ENCODE results near the gene EFNB1. TPM values are rescaled to one million over a fixed set of nuclear protein-coding genes. Genes with fewer than 3 reads are reported as not detected.

EFNB1 gene
- polyA plus RNA-seq, 4 donors: 21.9 to 47.0 (median 28.7) TPM

- H3K4me3 ChIP-seq (ENCODE audit: low read depth in 1 of 3, low read length in 3 of 3): peak overlapping the region; percentile 78 to 95 (median 82)
- peak overlapping the region; percentile 88 to 95 (median 94) for H3K27ac ChIP-seq (ENCODE audit: low read depth in 1 of 3, low read length in 2 of 3)
- no peaks in the 10 kb centered on the region for H3K27me3 ChIP-seq (ENCODE audit: control insufficient read depth in 3 of 3, insufficient read depth in 3 of 3, low read length in 3 of 3)
- FAIRE-seq: no peak
- H3K9me3 ChIP-seq (ENCODE audit: control insufficient read depth in 2 of 2, insufficient read depth in 1 of 2, low read depth in 1 of 2, low read length in 1 of 2): no peaks in the 10 kb centered on the region
- H3K4me1 ChIP-seq (ENCODE audit: control insufficient read depth in 3 of 3, insufficient read depth in 2 of 3, low read depth in 1 of 3, low read length in 2 of 3): peaks cover 0 to 35% (median 5%) of the 10 kb centered on the region in 3 donors
- H3K36me3 ChIP-seq (ENCODE audit: control insufficient read depth in 3 of 3, insufficient read depth in 2 of 3, low read depth in 1 of 3, low read length in 3 of 3): peaks cover 0 to 15% (median 0%) of the 10 kb centered on the region in 3 donors
- WGBS, 3 donors: 11 to 39% (median 14%) methylated on average over 22 to 29 of the region's 29 CpGs
- DNase-seq: peak in 1 of 2 donors; percentile 55
These were observed 1.9 kb downstream of the EFNB1 start for GRCh38 chrX:68830419-68831404.

GRCh38 chrX:68831405-68832100, 2.7 kb downstream of the EFNB1 start:
- H3K4me1 ChIP-seq (ENCODE audit: control insufficient read depth in 3 of 3, insufficient read depth in 2 of 3, low read depth in 1 of 3, low read length in 2 of 3): peaks cover 0 to 31% (median 6%) of the 10 kb centered on the region in 3 donors
- H3K27ac ChIP-seq (ENCODE audit: low read depth in 1 of 3, low read length in 2 of 3): peak overlapping the region; percentile 44 to 95 (median 84)
- no peak for FAIRE-seq
- WGBS, 3 donors: 13 to 23% (median 14%) methylated on average over 6 to 7 of the region's 7 CpGs
- DNase-seq: no peak
- H3K27me3 ChIP-seq (ENCODE audit: control insufficient read depth in 3 of 3, insufficient read depth in 3 of 3, low read length in 3 of 3): no peaks in the 10 kb centered on the region
- peak overlapping the region; percentile 10 to 95 (median 78) for H3K4me3 ChIP-seq (ENCODE audit: low read depth in 1 of 3, low read length in 3 of 3)
- peaks cover 0 to 18% (median 0%) of the 10 kb centered on the region in 3 donors for H3K36me3 ChIP-seq (ENCODE audit: control insufficient read depth in 3 of 3, insufficient read depth in 2 of 3, low read depth in 1 of 3, low read length in 3 of 3)
- H3K9me3 ChIP-seq (ENCODE audit: control insufficient read depth in 2 of 2, insufficient read depth in 1 of 2, low read depth in 1 of 2, low read length in 1 of 2): no peaks in the 10 kb centered on the region

DNA sequence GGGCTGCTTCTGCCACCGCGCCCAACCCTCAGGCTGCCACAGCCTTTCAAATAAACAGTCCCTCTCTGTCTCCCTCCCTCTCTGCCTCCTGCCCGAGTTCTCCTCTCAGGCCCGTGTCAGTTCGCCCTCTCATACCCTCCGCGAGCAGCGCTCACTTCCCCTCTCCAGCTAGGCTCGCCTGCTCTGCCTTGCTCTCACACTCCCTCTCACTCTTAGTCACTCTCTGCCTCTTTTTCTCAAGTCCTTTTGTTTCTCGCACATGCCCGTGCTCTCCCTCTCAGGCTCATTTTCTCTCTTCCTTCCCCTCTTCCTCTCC, 3.2 kb downstream of the EFNB1 start:
- FAIRE-seq: no peak
- peak overlapping the region; percentile 10 to 95 (median 78) for H3K4me3 ChIP-seq (ENCODE audit: low read depth in 1 of 3, low read length in 3 of 3)
- peak in 1 of 2 donors; percentile 62 for DNase-seq
- no peaks in the 10 kb centered on the region for H3K27me3 ChIP-seq (ENCODE audit: control insufficient read depth in 3 of 3, insufficient read depth in 3 of 3, low read length in 3 of 3)
- WGBS, 3 donors: 5 to 19% (median 8%) methylated on average over 9 to 11 of the region's 11 CpGs
- peak overlapping the region; percentile 44 to 95 (median 84) for H3K27ac ChIP-seq (ENCODE audit: low read depth in 1 of 3, low read length in 2 of 3)
- peaks cover 0 to 21% (median 0%) of the 10 kb centered on the region in 3 donors for H3K36me3 ChIP-seq (ENCODE audit: control insufficient read depth in 3 of 3, insufficient read depth in 2 of 3, low read depth in 1 of 3, low read length in 3 of 3)
- H3K9me3 ChIP-seq (ENCODE audit: control insufficient read depth in 2 of 2, insufficient read depth in 1 of 2, low read depth in 1 of 2, low read length in 1 of 2): no peaks in the 10 kb centered on the region
- peaks cover 0 to 29% (median 6%) of the 10 kb centered on the region in 3 donors for H3K4me1 ChIP-seq (ENCODE audit: control insufficient read depth in 3 of 3, insufficient read depth in 2 of 3, low read depth in 1 of 3, low read length in 2 of 3)

- no peak for FAIRE-seq
- H3K4me1 ChIP-seq (ENCODE audit: control insufficient read depth in 3 of 3, insufficient read depth in 2 of 3, low read depth in 1 of 3, low read length in 2 of 3): peaks cover 0 to 29% (median 6%) of the 10 kb centered on the region in 3 donors
These were observed 4.0 kb downstream of the EFNB1 start for GRCh38 chrX:68832516-68833447.

DNA sequence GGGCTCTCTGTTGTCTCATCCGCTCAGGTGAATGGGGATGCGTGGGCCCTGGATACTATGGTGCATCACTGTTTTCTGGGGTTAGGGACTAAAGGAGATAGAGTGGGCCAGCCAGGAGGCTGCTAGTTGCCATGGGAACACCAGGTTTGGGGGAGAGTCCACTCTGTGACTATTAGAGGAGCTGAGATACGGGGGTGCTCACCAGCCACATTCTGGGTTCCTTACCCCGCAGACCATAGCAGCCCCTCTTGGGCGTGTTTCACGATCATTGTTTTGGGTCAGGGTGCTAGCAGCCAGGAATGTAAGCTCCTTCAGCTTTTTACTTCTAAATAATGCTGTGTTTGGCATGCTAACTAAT, 4.6 kb downstream of the EFNB1 start:
- H3K27ac ChIP-seq (ENCODE audit: low read depth in 1 of 3, low read length in 2 of 3): peak overlapping the region in 2 of 3 donors; percentile 84 to 95

More at GRCh38 chrX:68832516-68833447, 4.0 kb downstream of the EFNB1 start:
- no peak for DNase-seq
- H3K27ac ChIP-seq (ENCODE audit: low read depth in 1 of 3, low read length in 2 of 3): peak overlapping the region; percentile 44 to 95 (median 84)
- no peaks in the 10 kb centered on the region for H3K9me3 ChIP-seq (ENCODE audit: control insufficient read depth in 2 of 2, insufficient read depth in 1 of 2, low read depth in 1 of 2, low read length in 1 of 2)
- H3K4me3 ChIP-seq (ENCODE audit: low read depth in 1 of 3, low read length in 3 of 3): peak overlapping the region; percentile 13 to 95 (median 78)
- peaks cover 0 to 21% (median 0%) of the 10 kb centered on the region in 3 donors for H3K36me3 ChIP-seq (ENCODE audit: control insufficient read depth in 3 of 3, insufficient read depth in 2 of 3, low read depth in 1 of 3, low read length in 3 of 3)
- 48 to 60% (median 49%) methylated on average over 7 to 12 of the region's 12 CpGs for WGBS, 3 donors
- no peaks in the 10 kb centered on the region for H3K27me3 ChIP-seq (ENCODE audit: control insufficient read depth in 3 of 3, insufficient read depth in 3 of 3, low read length in 3 of 3)

DNA sequence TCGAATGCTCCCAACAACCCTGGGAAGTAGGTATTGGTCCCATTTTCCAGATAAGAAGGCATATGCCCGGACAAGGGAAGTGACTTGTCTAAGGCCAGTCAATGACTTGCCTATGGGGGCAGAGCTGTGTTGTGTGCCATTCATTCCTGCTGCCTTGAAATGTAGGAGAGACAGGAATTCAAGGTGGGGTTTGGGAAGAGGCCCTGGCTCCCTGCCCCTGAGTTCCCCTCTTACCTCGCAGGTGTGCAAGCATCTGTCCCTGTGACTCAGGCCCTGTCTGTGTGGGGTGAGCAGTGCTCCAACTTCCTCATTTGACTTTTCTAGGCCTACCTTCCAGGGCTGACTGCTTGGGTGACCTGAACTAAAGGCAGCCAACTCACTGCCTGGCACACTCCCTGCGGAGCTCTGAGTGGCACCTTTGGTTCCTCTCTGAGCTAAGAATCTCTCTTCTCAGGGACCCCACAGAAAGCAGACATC, 5.1 kb downstream of the EFNB1 start:
- FAIRE-seq: no peak
- H3K27ac ChIP-seq (ENCODE audit: low read depth in 1 of 3, low read length in 2 of 3): peak overlapping the region in 2 of 3 donors; percentile 84 to 95
- H3K4me1 ChIP-seq (ENCODE audit: control insufficient read depth in 3 of 3, insufficient read depth in 2 of 3, low read depth in 1 of 3, low read length in 2 of 3): peaks cover 0 to 27% (median 6%) of the 10 kb centered on the region in 3 donors
- peak in 1 of 2 donors; percentile 72 for DNase-seq
- H3K36me3 ChIP-seq (ENCODE audit: control insufficient read depth in 3 of 3, insufficient read depth in 2 of 3, low read depth in 1 of 3, low read length in 3 of 3): peaks cover 0 to 28% (median 0%) of the 10 kb centered on the region in 3 donors
- WGBS, 3 donors: 20 to 58% (median 40%) methylated on average over 4 of the region's 4 CpGs
- H3K4me3 ChIP-seq (ENCODE audit: low read depth in 1 of 3, low read length in 3 of 3): no peak overlapping the region
- no peaks in the 10 kb centered on the region for H3K9me3 ChIP-seq (ENCODE audit: control insufficient read depth in 2 of 2, insufficient read depth in 1 of 2, low read depth in 1 of 2, low read length in 1 of 2)
- H3K27me3 ChIP-seq (ENCODE audit: control insufficient read depth in 3 of 3, insufficient read depth in 3 of 3, low read length in 3 of 3): no peaks in the 10 kb centered on the region

More for the DNA sequence above, 4.6 kb downstream of the EFNB1 start:
- H3K4me1 ChIP-seq (ENCODE audit: control insufficient read depth in 3 of 3, insufficient read depth in 2 of 3, low read depth in 1 of 3, low read length in 2 of 3): peaks cover 0 to 27% (median 6%) of the 10 kb centered on the region in 3 donors
- no peak for FAIRE-seq
- H3K4me3 ChIP-seq (ENCODE audit: low read depth in 1 of 3, low read length in 3 of 3): peak overlapping the region in 1 of 3 donors; percentile 78
- WGBS, 3 donors: 44 to 71% (median 68%) methylated on average over 6 of the region's 6 CpGs
- no peak for DNase-seq
- H3K9me3 ChIP-seq (ENCODE audit: control insufficient read depth in 2 of 2, insufficient read depth in 1 of 2, low read depth in 1 of 2, low read length in 1 of 2): no peaks in the 10 kb centered on the region
- peaks cover 0 to 23% (median 0%) of the 10 kb centered on the region in 3 donors for H3K36me3 ChIP-seq (ENCODE audit: control insufficient read depth in 3 of 3, insufficient read depth in 2 of 3, low read depth in 1 of 3, low read length in 3 of 3)
- no peaks in the 10 kb centered on the region for H3K27me3 ChIP-seq (ENCODE audit: control insufficient read depth in 3 of 3, insufficient read depth in 3 of 3, low read length in 3 of 3)

DNA sequence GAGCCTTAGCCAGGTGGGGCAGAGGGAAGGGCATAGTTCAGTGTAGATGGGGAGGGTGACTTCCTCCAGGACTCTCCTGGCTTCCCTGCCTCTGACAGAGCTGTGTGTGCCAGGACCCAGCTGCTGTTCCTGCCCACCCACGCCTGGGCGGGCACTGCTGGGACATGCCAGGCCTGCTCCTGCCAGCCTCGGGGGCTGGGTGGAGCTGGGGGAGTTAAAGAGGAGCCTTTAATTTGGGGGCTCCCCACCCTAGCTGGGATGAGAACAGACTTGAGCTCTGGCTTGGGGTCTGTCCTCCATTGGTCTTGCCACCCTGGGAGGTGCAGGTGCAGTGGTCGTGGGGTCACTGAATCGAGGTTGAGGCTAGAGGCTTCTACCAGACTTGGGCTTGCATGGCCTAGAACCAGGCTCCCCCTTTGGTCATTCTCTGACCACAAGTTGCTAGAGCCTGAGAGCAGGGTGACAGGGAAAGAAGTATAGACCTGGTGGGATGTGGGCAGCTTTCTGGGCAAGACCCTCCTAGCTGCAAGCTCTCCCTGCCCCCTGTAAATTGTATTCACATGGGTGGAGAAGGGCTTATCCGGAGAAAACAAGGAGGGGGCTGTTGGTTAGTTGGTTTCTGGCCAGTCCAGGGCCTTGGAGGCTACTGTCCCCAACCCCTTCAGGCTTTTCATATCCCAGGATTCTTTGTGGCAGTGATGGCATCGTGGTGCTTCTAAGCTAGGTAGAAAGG, 5.7 kb downstream of the EFNB1 start:
- Histone ChIP-seq H3K27me3 (ENCODE audit: control insufficient read depth in 3 of 3, insufficient read depth in 3 of 3, low read length in 3 of 3) (no peaks in the 10 kb centered on the region), H3K36me3 (ENCODE audit: control insufficient read depth in 3 of 3, insufficient read depth in 2 of 3, low read depth in 1 of 3, low read length in 3 of 3) (peaks cover 0 to 33% (median 3%) of the 10 kb centered on the region in 3 donors), H3K4me1 (ENCODE audit: control insufficient read depth in 3 of 3, insufficient read depth in 2 of 3, low read depth in 1 of 3, low read length in 2 of 3) (peaks cover 0 to 30% (median 6%) of the 10 kb centered on the region in 3 donors), H3K9me3 (ENCODE audit: control insufficient read depth in 2 of 2, insufficient read depth in 1 of 2, low read depth in 1 of 2, low read length in 1 of 2) (no peaks in the 10 kb centered on the region), H3K27ac (ENCODE audit: low read depth in 1 of 3, low read length in 2 of 3) (peak overlapping the region in 2 of 3 donors; percentile 84 to 95), H3K4me3 (ENCODE audit: low read depth in 1 of 3, low read length in 3 of 3) (no peak overlapping the region)
- WGBS, 3 donors: 26 to 51% (median 51%) methylated on average over 4 to 7 of the region's 7 CpGs
- DNase-seq (peak in 1 of 2 donors; percentile 78), FAIRE-seq (no peak)
